ENCODE measurements around the gene SH3RF1. TPM values are rescaled to one million over a fixed set of nuclear protein-coding genes. Genes with fewer than 3 reads are reported as not detected.
"Not testable (repeated sequence)": the region's sequence is repeated elsewhere in the genome, so short reads cannot be mapped to it uniquely, and the experiment has no call there.

SH3RF1 gene
- total and polyA plus RNA-seq, 4 donors: 5.3 to 33.1 (median 16.3) TPM

- no peaks in the 10 kb centered on the region for H3K36me3 ChIP-seq (ENCODE audit: control insufficient read depth in 4 of 4, insufficient read depth in 4 of 4, low read length in 4 of 4)
- H3K4me1 ChIP-seq (ENCODE audit: control insufficient read depth in 5 of 5, insufficient read depth in 5 of 5, low read length in 5 of 5): peaks cover 5 to 22% (median 11%) of the 10 kb centered on the region in 5 donors
- peak overlapping the region in 1 of 2 donors; percentile 53 for H3K9ac ChIP-seq (ENCODE audit: insufficient read depth in 1 of 2, low read length in 2 of 2)
- no peak overlapping the region for H3K27ac ChIP-seq (ENCODE audit: low read depth in 1 of 2, low read length in 1 of 2)
- TF ChIP-seq CTCF (IDR thresholded peaks at IDR 0.05; ENCODE audit: control extremely low read depth, extremely low read depth): no peak
- DNase-seq: peak; percentile 26 to 74 (median 68)
- WGBS, 2 donors: 51 to 70% methylated on average over 13 of the region's 13 CpGs
- ATAC-seq (ENCODE audit: insufficient read depth, low FRiP score): peak; percentile 58
- H3K27me3 ChIP-seq (ENCODE audit: control insufficient read depth in 3 of 3, insufficient read depth in 3 of 3, low read length in 2 of 3): no peaks in the 10 kb centered on the region
- H3K4me3 ChIP-seq: no peak overlapping the region
- H3K9me3 ChIP-seq (ENCODE audit: control insufficient read depth in 4 of 4, insufficient read depth in 3 of 4, low read length in 3 of 4): no peaks in the 10 kb centered on the region
These were observed 90.9 kb downstream of the SH3RF1 start for GRCh38 chr4:169179609-169180521.

GRCh38 chr4:169178092-169178491, 92.7 kb downstream of the SH3RF1 start:
- not testable (repeated sequence) for H3K9ac ChIP-seq (ENCODE audit: insufficient read depth in 1 of 2, low read length in 2 of 2); H3K27me3 ChIP-seq (ENCODE audit: control insufficient read depth in 3 of 3, insufficient read depth in 3 of 3, low read length in 2 of 3); H3K27ac ChIP-seq (ENCODE audit: low read depth in 1 of 2, low read length in 1 of 2); H3K4me3 ChIP-seq; H3K36me3 ChIP-seq (ENCODE audit: control insufficient read depth in 4 of 4, insufficient read depth in 4 of 4, low read length in 4 of 4); H3K9me3 ChIP-seq (ENCODE audit: control insufficient read depth in 4 of 4, insufficient read depth in 3 of 4, low read length in 3 of 4); DNase-seq; ATAC-seq (ENCODE audit: insufficient read depth, low FRiP score)
- H3K4me1 ChIP-seq (ENCODE audit: control insufficient read depth in 5 of 5, insufficient read depth in 5 of 5, low read length in 5 of 5): peaks cover 0 to 18% (median 10%) of the 10 kb centered on the region in 5 donors
- WGBS, 2 donors: 89 to 94% methylated on average over 4 of the region's 4 CpGs

- ATAC-seq (ENCODE audit: insufficient read depth, low FRiP score) (no peak), DNase-seq (no peak)
- Histone ChIP-seq H3K4me3 (no peak overlapping the region), H3K9ac (ENCODE audit: insufficient read depth in 1 of 2, low read length in 2 of 2) (no peak overlapping the region), H3K9me3 (ENCODE audit: control insufficient read depth in 4 of 4, insufficient read depth in 3 of 4, low read length in 3 of 4) (no peaks in the 10 kb centered on the region), H3K27ac (ENCODE audit: low read depth in 1 of 2, low read length in 1 of 2) (no peak overlapping the region), H3K27me3 (ENCODE audit: control insufficient read depth in 3 of 3, insufficient read depth in 3 of 3, low read length in 2 of 3) (no peaks in the 10 kb centered on the region), H3K4me1 (ENCODE audit: control insufficient read depth in 5 of 5, insufficient read depth in 5 of 5, low read length in 5 of 5) (peaks cover 4 to 19% (median 10%) of the 10 kb centered on the region in 5 donors), H3K36me3 (ENCODE audit: control insufficient read depth in 4 of 4, insufficient read depth in 4 of 4, low read length in 4 of 4) (no peaks in the 10 kb centered on the region)
- no peak for TF ChIP-seq CTCF (IDR thresholded peaks at IDR 0.05; ENCODE audit: control extremely low read depth, extremely low read depth)
- 56 to 74% methylated on average over 3 of the region's 3 CpGs for WGBS, 2 donors
These were observed 95.3 kb downstream of the SH3RF1 start for GRCh38 chr4:169175476-169175875.

GRCh38 chr4:169175035-169175434, 95.7 kb downstream of the SH3RF1 start:
- peaks cover 4 to 15% (median 10%) of the 10 kb centered on the region in 5 donors for H3K4me1 ChIP-seq (ENCODE audit: control insufficient read depth in 5 of 5, insufficient read depth in 5 of 5, low read length in 5 of 5)
- ATAC-seq (ENCODE audit: insufficient read depth, low FRiP score) (no peak), DNase-seq (no peak)
- no peaks in the 10 kb centered on the region for H3K36me3 ChIP-seq (ENCODE audit: control insufficient read depth in 4 of 4, insufficient read depth in 4 of 4, low read length in 4 of 4)
- no peak for TF ChIP-seq CTCF (IDR thresholded peaks at IDR 0.05; ENCODE audit: control extremely low read depth, extremely low read depth)
- WGBS, 2 donors: 95% methylated on average over 4 of the region's 4 CpGs
- H3K9me3 ChIP-seq (ENCODE audit: control insufficient read depth in 4 of 4, insufficient read depth in 3 of 4, low read length in 3 of 4): no peaks in the 10 kb centered on the region
- no peak overlapping the region for H3K9ac ChIP-seq (ENCODE audit: insufficient read depth in 1 of 2, low read length in 2 of 2)
- no peak overlapping the region for H3K4me3 ChIP-seq
- H3K27me3 ChIP-seq (ENCODE audit: control insufficient read depth in 3 of 3, insufficient read depth in 3 of 3, low read length in 2 of 3): no peaks in the 10 kb centered on the region
- H3K27ac ChIP-seq (ENCODE audit: low read depth in 1 of 2, low read length in 1 of 2): no peak overlapping the region

Measured in lung (tissue), 12 donors.